ENCODE data around the gene SEC22B.
"Not testable (repeated sequence)": the region's sequence is repeated elsewhere in the genome, so short reads cannot be mapped to it uniquely, and the experiment has no call there.

Gene SEC22B

GRCh38 chr1:120176092-120176855 lies at the start of gene SEC22B:
Gene SEC22B (minus strand): TSS chr1:120176520. CDS start chr1:120176381, 139 bp downstream.
- no peak for DNase-seq

DNA sequence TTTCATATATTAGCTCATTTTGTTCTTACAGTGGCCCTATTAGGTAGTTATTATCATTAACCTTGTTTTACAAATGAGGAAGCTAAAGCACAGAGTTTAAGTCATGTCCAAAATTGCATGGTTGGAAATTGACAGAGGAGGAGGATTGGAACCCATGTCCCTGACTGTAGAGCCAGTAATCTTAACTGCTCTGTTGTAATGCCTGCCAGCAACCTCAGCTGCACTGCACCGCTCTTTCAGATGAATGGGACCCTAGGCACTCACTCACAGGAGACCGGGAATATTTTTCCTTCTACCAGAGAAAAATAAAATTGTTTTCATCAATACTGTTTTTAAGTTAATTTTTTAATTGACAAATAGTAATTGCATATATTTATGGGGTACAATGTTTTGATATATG lies 41.6 kb upstream of the SEC22B start:
- DNase-seq = not testable (repeated sequence)

GRCh38 chr1:120217175-120217929 lies 41.0 kb upstream of the SEC22B start:
- DNase-seq = not testable (repeated sequence)

DNA sequence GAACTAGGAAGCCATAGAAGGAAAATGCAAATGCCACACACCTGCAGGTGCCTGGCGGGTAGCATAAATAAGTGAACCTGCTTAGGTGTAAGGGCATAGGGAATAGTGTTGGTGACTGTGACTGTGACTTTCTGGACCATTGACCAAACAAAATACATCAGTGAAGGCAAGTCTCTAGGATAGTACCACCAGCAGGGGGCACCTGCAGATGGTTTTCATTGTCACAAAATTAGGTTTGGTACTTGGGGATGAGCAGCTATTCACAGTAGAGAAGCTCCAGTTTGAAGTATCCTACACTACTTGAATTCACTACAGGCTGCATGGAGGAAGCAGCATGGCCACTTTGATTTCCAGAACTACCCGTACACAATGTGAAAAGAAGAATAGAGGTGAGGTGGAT lies 37.3 kb upstream of the SEC22B start:
- not testable (repeated sequence) for DNase-seq

DNA sequence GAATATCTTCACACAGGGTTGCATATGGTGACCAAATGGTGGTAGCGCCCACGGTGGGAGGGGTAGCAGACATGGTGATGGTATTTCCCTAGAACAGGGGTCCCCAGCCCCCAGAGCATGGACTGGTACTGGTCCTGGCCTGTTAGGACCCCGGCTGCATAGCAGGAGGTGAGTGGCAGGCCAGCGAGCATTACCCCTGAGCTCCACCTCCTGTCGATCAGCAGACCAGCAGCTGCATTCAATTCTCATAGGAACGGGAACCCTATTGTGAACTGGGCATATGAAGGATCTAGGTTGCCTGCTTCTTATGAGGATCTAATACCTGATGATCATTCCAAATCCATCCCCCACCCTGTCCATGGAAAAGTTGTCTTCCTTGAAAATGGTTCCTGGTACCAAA lies 34.4 kb upstream of the SEC22B start:
- not testable (repeated sequence) for DNase-seq

- DNase-seq = not testable (repeated sequence)
Measured at GRCh38 chr1:120196863-120197775, 20.8 kb upstream of the SEC22B start.

DNA sequence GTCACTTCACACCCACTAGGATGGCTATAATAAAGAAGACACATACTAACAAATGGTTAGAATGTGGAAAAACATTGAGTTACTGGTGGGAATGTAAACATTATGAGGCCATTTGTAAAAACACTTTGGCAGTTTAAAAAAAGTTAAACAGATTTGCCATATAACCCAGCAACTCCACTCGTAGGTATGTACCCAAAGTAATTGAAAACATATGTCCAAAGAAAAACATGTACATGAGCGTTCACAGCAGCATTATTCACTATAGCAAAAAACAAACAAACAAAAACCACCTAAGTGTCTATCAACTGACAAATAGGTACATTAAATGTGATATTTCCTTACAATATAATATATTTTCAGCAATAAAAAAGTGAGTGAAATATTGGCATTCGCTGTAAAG lies 12.3 kb upstream of the SEC22B start:
- not testable (repeated sequence) for DNase-seq

- DNase-seq = not testable (repeated sequence)
Measured at GRCh38 chr1:120182176-120182707, 5.9 kb upstream of the SEC22B start.

- DNase-seq = not testable (repeated sequence)
Measured at GRCh38 chr1:120179811-120180690, 3.7 kb upstream of the SEC22B start.

DNA sequence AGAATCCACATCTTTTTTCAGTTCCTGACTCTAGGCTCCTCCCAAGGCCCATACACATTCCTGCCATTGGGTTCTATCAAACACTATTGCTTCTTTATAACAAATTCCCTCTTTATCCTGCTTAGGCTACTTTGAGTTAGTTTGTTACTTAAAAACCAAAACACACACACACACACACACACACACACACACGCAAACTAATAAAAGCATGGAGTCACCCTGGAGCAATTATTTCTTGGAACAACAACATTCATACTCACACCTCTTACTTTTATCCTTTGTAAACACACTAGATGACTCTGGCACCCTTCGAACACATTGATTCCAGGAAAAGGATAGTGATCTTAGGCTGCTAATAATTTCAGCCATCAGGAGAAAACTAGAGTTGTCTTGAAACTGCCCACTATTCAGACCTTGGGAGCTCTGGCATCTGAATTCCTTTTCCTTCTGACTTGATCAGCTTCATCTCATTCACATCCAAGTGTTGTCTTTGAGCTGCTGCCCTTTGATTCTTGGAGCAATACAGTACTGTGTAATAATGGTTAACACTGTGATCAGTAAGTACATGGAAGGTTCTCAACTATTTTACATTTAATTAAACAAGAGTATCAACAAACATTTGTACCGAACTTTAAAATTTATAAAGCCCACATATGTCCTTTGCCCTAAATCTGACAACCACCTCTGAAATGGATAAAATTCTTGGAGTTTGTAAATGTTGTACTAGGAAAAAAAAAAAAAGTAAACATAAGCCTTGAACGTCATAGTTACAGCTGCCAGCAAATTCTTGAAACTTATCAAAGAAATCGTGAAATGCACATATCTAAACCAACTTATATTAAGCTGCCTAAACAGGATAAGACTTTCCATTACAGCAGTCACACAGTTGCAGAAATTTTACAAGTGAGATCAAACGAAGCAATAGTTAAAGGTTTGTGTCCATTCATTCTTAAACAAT lies 2.8 kb upstream of the SEC22B start:
- no peak for DNase-seq

- not testable (repeated sequence) for DNase-seq
Measured at GRCh38 chr1:120178058-120178457, 1.7 kb upstream of the SEC22B start.

DNA sequence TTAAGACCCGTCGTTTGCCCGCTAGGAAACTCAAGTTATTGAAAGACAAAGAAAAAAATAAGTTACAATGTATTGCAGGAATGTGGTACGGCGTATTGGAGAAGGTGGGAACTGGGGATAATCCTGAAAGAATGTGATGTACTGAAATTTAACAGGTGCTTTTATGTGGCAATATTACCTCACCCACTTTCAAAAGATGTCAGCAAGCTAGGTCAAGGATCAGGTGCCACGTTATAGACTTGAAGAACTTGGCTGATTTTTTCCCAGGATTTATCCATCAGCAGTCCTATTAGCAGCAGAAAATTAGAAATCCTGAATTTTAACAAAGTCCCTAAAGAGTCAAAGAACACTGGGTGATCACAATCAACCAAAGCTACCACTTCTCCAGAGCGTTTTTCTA lies 632 bp downstream of the SEC22B start:
- DNase-seq = not testable (repeated sequence)

GRCh38 chr1:120164761-120165160 lies 11.6 kb downstream of the SEC22B start:
- not testable (repeated sequence) for DNase-seq

DNA sequence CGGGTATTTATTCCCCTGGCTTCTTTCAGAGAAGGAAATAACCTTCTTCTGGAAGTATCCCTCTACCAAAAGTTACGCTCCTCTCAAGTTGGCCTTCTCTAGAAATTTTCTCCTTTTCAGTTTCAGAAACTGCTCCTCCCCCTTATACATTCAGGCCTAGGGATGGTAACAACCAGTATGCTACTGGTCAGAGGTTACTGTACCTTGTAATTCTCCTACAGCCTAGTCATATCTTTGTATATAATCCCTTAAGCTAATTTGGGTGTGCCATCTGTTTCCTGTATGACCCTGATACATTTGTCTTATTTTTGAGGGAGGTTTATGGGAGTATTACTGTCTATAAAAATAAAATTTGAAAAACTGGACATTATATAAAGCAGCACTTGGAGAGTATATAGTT lies 14.3 kb downstream of the SEC22B start:
- not testable (repeated sequence) for DNase-seq

- not testable (repeated sequence) for DNase-seq
Measured at GRCh38 chr1:120158495-120158894, 17.8 kb downstream of the SEC22B start.

DNA sequence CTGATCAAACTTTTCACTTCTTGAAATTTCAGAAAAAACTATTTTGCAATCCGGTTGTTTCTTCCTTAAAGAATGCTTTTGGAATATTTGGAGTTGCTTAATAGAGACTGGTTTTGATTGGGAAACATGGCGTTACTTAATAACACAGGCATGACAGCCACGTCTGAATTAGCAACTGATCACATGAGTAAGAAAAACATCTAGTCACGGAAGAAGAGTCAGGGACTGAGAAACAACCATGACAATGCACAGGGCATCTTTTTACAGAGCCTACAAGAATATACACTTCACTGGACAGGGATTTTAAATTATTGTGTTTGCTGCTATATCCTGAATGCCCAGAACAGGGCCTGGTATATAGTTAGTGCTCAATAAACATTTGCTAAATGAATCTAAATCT lies 18.2 kb downstream of the SEC22B start:
- DNase-seq = not testable (repeated sequence)

DNA sequence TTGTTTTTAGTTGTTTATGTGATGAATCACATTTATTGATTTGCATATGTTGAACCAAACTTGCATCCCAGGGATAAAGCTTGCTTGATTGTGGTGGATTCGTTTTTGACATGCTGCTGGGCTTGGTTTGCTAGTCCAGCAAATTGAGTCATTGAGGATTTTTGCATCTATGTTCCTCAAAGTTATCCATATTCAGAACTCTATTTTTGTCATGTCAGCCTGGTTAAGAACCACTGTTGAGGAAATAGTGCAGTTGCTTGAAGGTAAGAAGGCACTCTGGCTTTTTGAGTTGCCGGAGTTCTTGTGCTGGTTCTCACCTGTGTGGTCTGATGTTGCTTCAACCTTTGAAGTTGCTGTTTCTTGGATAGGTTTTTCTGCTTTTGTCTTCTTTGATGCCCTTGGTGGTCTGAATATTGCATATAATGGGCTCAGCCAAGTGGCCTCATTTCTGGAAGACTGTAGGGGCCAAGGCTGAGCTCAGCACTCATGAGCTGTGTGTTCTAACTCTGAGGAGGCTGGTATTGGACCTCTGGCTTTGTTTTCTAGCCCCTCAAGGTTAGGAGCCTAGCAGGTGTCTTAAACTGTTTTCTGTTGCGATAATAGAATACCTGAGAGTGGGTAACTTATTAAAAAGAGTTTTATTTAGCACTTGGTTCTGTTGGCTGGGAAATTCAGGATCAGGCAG lies 26.0 kb downstream of the SEC22B start:
- DNase-seq = not testable (repeated sequence)

- not testable (repeated sequence) for DNase-seq
Measured at GRCh38 chr1:120149420-120150059, 26.8 kb downstream of the SEC22B start.

- DNase-seq = not testable (repeated sequence)
Measured at GRCh38 chr1:120145806-120146205, 30.5 kb downstream of the SEC22B start.

Measured in cortex of kidney (tissue), 1 donor.